KMS-11 (cell line): Measurements from ENCODE around the gene RPL37.

Experiments
- H2AFZ ChIP-seq: fragments of 200-600 bp; sonication (generic); 2 replicates; pipeline ENCODE4 v1.6.1; 2016; ENCODE audit warnings: antibody characterized with exemption, mixed run types, low read depth
- H3K27ac ChIP-seq: fragments of 200-600 bp; sonication (generic); 2 replicates; pipeline ENCODE4 v1.6.1; 2016; ENCODE audit warnings: mild to moderate bottlenecking, mixed run types
- H3K27me3 ChIP-seq: fragments of 200-600 bp; sonication (generic); 2 replicates; pipeline ENCODE4 v1.6.1; 2017; ENCODE audit warnings: mild to moderate bottlenecking, low read depth, mixed run types, moderate library complexity; ENCODE audit not compliant: insufficient read depth
- H3K36me3 ChIP-seq: fragments of 200-600 bp; sonication (generic); 2 replicates; pipeline ENCODE4 v1.6.1; 2017; ENCODE audit warnings: mild to moderate bottlenecking, mixed run types; ENCODE audit not compliant: insufficient read depth
- H3K4me1 ChIP-seq: fragments of 200-600 bp; sonication (generic); 2 replicates; pipeline ENCODE4 v1.6.1; 2016; ENCODE audit warnings: mild to moderate bottlenecking, low read depth, mixed run types; ENCODE audit not compliant: poor library complexity, severe bottlenecking
- H3K4me2 ChIP-seq: fragments of 200-600 bp; sonication (generic); 2 replicates; pipeline ENCODE4 v1.7.0; 2016; ENCODE audit warnings: mild to moderate bottlenecking, mixed run types
- H3K4me3 ChIP-seq: fragments of 200-600 bp; sonication (generic); IDR thresholded peaks from 2 replicates; pipeline ENCODE4 v1.6.1; 2017; ENCODE audit warnings: low read depth, low read length, mixed read lengths; ENCODE audit not compliant: insufficient read depth
- H3K79me2 ChIP-seq: fragments of 200-600 bp; sonication (generic); 2 replicates; pipeline ENCODE4 v1.6.1; 2016; ENCODE audit warnings: low read depth, mixed run types; ENCODE audit not compliant: insufficient read depth
- H3K9ac ChIP-seq: fragments of 200-600 bp; sonication (generic); 2 replicates; pipeline ENCODE4 v1.6.1; 2016; ENCODE audit warnings: mild to moderate bottlenecking, mixed run types
- H4K20me1 ChIP-seq: fragments of 200-600 bp; sonication (generic); 2 replicates; pipeline ENCODE4 v1.6.1; 2016; ENCODE audit warnings: mild to moderate bottlenecking, mixed run types; ENCODE audit not compliant: insufficient read depth
- CTCF ChIP-seq: fragments of 200-600 bp; sonication (generic); conservative IDR thresholded peaks from 2 replicates; pipeline ENCODE4 v1.6.1; 2017; ENCODE audit warnings: low read depth, mild to moderate bottlenecking, antibody characterized with exemption, low read length, moderate library complexity, mixed read lengths

Gene RPL37

GRCh38 chr5:40799258-40799657, 35.8 kb downstream of the RPL37 start:
- H4K20me1 ChIP-seq, result no peaks in the 10 kb centered on the region
- H3K9ac ChIP-seq, result no peak overlapping the region; the same call in 1 of the 2 replicates

GRCh38 chr5:40798801-40799210, 36.2 kb downstream of the RPL37 start:
- Histone ChIP-seq H3K79me2 (peaks cover 37% of the 10 kb centered on the region), H3K4me3 (no peak overlapping the region), H3K36me3 (no peaks in the 10 kb centered on the region), H3K4me1 (peaks cover 16% of the 10 kb centered on the region), H3K4me2 (peak overlapping the region; percentile 68), H3K9ac (peak overlapping the region; percentile 49; the same call in 1 of the 2 replicates), H2AFZ (peak overlapping the region; percentile 99), H4K20me1 (no peaks in the 10 kb centered on the region), H3K27me3 (peaks cover 10% of the 10 kb centered on the region), H3K27ac (no peak overlapping the region)
- no peak for TF ChIP-seq CTCF

More at GRCh38 chr5:40799258-40799657, 35.8 kb downstream of the RPL37 start:
- H3K79me2 ChIP-seq, result peaks cover 32% of the 10 kb centered on the region
- peak overlapping the region; percentile 68 for H3K4me2 ChIP-seq
- H3K4me3 ChIP-seq, result no peak overlapping the region
- H3K36me3 ChIP-seq, result no peaks in the 10 kb centered on the region
- peaks cover 16% of the 10 kb centered on the region for H3K4me1 ChIP-seq
- H3K27ac ChIP-seq, result no peak overlapping the region
- TF ChIP-seq CTCF, result no peak
- H3K27me3 ChIP-seq, result peaks cover 10% of the 10 kb centered on the region
- no peak overlapping the region for H2AFZ ChIP-seq

GRCh38 chr5:40798012-40798800, 36.8 kb downstream of the RPL37 start, which contains the start of gene PRKAA1:
Gene PRKAA1, minus strand, starts transcription at chr5:40798374. Its CDS starts 185 bp downstream, at chr5:40798189.
- Histone ChIP-seq H3K4me3 (no peak within 1 kb of the TSS), H3K9ac (peak within 1 kb of the TSS; percentile 68; the same call in 1 of the 2 replicates), H2AFZ (peak within 1 kb of the TSS; percentile 99), H3K27ac (peak within 1 kb of the TSS; percentile 57), H3K4me2 (peak within 1 kb of the TSS; percentile 75), H4K20me1 (no peaks in the 10 kb centered on the region), H3K27me3 (peaks cover 10% of the 10 kb centered on the region), H3K4me1 (peaks cover 16% of the 10 kb centered on the region), H3K79me2 (peaks cover 43% of the 10 kb centered on the region), H3K36me3 (no peaks in the 10 kb centered on the region)
- peak; percentile 52 for TF ChIP-seq CTCF

- peaks cover 50% of the 10 kb centered on the region for H3K79me2 ChIP-seq
- H3K27ac ChIP-seq, result peak overlapping the region; percentile 57
Observed at GRCh38 chr5:40797273-40798011, 37.6 kb downstream of the RPL37 start.

More at GRCh38 chr5:40797273-40798011, 37.6 kb downstream of the RPL37 start:
- no peak for TF ChIP-seq CTCF
- Histone ChIP-seq H4K20me1 (no peaks in the 10 kb centered on the region), H3K9ac (peak overlapping the region; percentile 68; the same call in 1 of the 2 replicates), H3K4me1 (peaks cover 16% of the 10 kb centered on the region), H3K36me3 (no peaks in the 10 kb centered on the region), H2AFZ (peak overlapping the region; percentile 62; the same call in 1 of the 2 replicates), H3K4me2 (peak overlapping the region; percentile 75), H3K27me3 (peaks cover 10% of the 10 kb centered on the region), H3K4me3 (no peak overlapping the region)
